ENCODE results near the gene ATG16L1. TPM values are rescaled to one million over a fixed set of nuclear protein-coding genes. Genes with fewer than 3 reads are reported as not detected.

The ATG16L1 gene
- total RNA-seq, 4 donors from 2014 or later, result 46.4 to 125 (median 58.4) TPM

GRCh38 chr2:233240897-233241296, 10.6 kb upstream of the ATG16L1 start:
- Histone ChIP-seq H3K4me1 (peaks cover 0 to 13% (median 9%) of the 10 kb centered on the region in 4 donors), H3K9me3 (no peaks in the 10 kb centered on the region), H3K36me3 (no peaks in the 10 kb centered on the region), H3K4me3 (no peak overlapping the region), H3K27ac (peak overlapping the region in 1 of 4 donors; percentile 0), H3K27me3 (no peaks in the 10 kb centered on the region)
- DNase-seq, result peak in 2 of 3 donors; percentile 57 to 70
- no peak for TF ChIP-seq POLR2A (IDR thresholded peaks at IDR 0.05)
- no peak for TF ChIP-seq CTCF (IDR thresholded peaks at IDR 0.05)

GRCh38 chr2:233241803-233242202, 9.7 kb upstream of the ATG16L1 start:
- Histone ChIP-seq H3K4me1 (peaks cover 0 to 13% (median 9%) of the 10 kb centered on the region in 4 donors), H3K27ac (peak overlapping the region in 3 of 4 donors; percentile 3 to 50 (median 36)), H3K27me3 (no peaks in the 10 kb centered on the region), H3K36me3 (no peaks in the 10 kb centered on the region), H3K4me3 (no peak overlapping the region), H3K9me3 (no peaks in the 10 kb centered on the region)
- DNase-seq, result peak in 2 of 3 donors; percentile 56 to 61
- TF ChIP-seq CTCF (IDR thresholded peaks at IDR 0.05), result no peak

GRCh38 chr2:233242231-233242927, 9.1 kb upstream of the ATG16L1 start:
- H3K4me3 ChIP-seq, result no peak overlapping the region
- no peaks in the 10 kb centered on the region for H3K36me3 ChIP-seq
- no peaks in the 10 kb centered on the region for H3K9me3 ChIP-seq
- H3K27ac ChIP-seq, result peak overlapping the region in 3 of 4 donors; percentile 3 to 50 (median 36)
- H3K4me1 ChIP-seq, result peaks cover 0 to 13% (median 9%) of the 10 kb centered on the region in 4 donors
- DNase-seq, result no peak
- no peaks in the 10 kb centered on the region for H3K27me3 ChIP-seq
- no peak for TF ChIP-seq CTCF (IDR thresholded peaks at IDR 0.05)
- TF ChIP-seq POLR2A (IDR thresholded peaks at IDR 0.05), result no peak

GRCh38 chr2:233243348-233243747, 8.1 kb upstream of the ATG16L1 start:
- no peak for TF ChIP-seq POLR2A (IDR thresholded peaks at IDR 0.05)
- no peak for TF ChIP-seq CTCF (IDR thresholded peaks at IDR 0.05)
- Histone ChIP-seq H3K9me3 (no peaks in the 10 kb centered on the region), H3K27me3 (no peaks in the 10 kb centered on the region), H3K27ac (no peak overlapping the region), H3K4me1 (peaks cover 0 to 13% (median 9%) of the 10 kb centered on the region in 4 donors), H3K4me3 (no peak overlapping the region), H3K36me3 (no peaks in the 10 kb centered on the region)
- no peak for DNase-seq

GRCh38 chr2:233244818-233245217, 6.7 kb upstream of the ATG16L1 start:
- Histone ChIP-seq H3K4me3 (no peak overlapping the region), H3K36me3 (no peaks in the 10 kb centered on the region)

More at GRCh38 chr2:233244818-233245217, 6.7 kb upstream of the ATG16L1 start:
- Histone ChIP-seq H3K9me3 (no peaks in the 10 kb centered on the region), H3K4me1 (peaks cover 0 to 13% (median 9%) of the 10 kb centered on the region in 4 donors), H3K27me3 (no peaks in the 10 kb centered on the region), H3K27ac (no peak overlapping the region)
- TF ChIP-seq CTCF (IDR thresholded peaks at IDR 0.05) (no peak), POLR2A (IDR thresholded peaks at IDR 0.05) (no peak)
- no peak for DNase-seq
